HepG2 (cell line): ENCODE data around the gene PRMT7. TPM values are rescaled to one million over a fixed set of nuclear protein-coding genes. Genes with fewer than 3 reads are reported as not detected.

Source experiments
- FIP1L1 ChIP-seq: fragments of 200-400 bp; formaldehyde crosslinking; IDR thresholded peaks from 2 replicates; pipeline ENCODE4 v1.6.1; 2018; ENCODE audit warnings: low read depth, mild to moderate bottlenecking, low read length, moderate library complexity, borderline replicate concordance; ENCODE audit not compliant: insufficient read depth
- GABPA ChIP-seq, 2 experiments: IDR thresholded peaks; 2 replicates each; pipeline ENCODE4 v1.6.1; 2011 to 2016; ENCODE audit warnings: low read depth in 2 of 2, low read length in 1 of 2, missing biosample characterization in 1 of 2, missing genetic modification characterization in 1 of 2
- GMEB2 ChIP-seq: IDR thresholded peaks from 2 replicates; pipeline ENCODE4 v1.6.1; 2016; ENCODE audit warnings: missing biosample characterization, missing genetic modification reagents, low read depth
- HNF4G ChIP-seq, 2 experiments: sonication (generic) in 1 of 2; formaldehyde crosslinking in 1 of 2; IDR thresholded peaks; 2 replicates each; pipeline versions ENCODE4 v1.4.0 to v1.6.1; 2011 to 2020; ENCODE audit warnings: borderline replicate concordance in 2 of 2, low read depth in 2 of 2, mild to moderate bottlenecking in 2 of 2, low read length in 1 of 2, missing genetic modification reagents in 1 of 2, moderate library complexity in 1 of 2
- HOXA9 ChIP-seq: sonication (generic); formaldehyde crosslinking; IDR thresholded peaks from 2 replicates; pipeline ENCODE4 v1.8.1; 2022; ENCODE audit warnings: missing genetic modification reagents, mild to moderate bottlenecking, moderate library complexity, borderline replicate concordance
- IKZF4 ChIP-seq: sonication (generic); formaldehyde crosslinking; IDR thresholded peaks from 2 replicates; pipeline ENCODE4 v1.5.1; 2020; ENCODE audit warnings: borderline replicate concordance, mild to moderate bottlenecking, low read depth, missing genetic modification reagents; ENCODE audit errors: not compliant biosample characterization
- KAT7 ChIP-seq: IDR thresholded peaks from 2 replicates; pipeline ENCODE4 v1.6.1; 2018; ENCODE audit warnings: borderline replicate concordance, missing compliant biosample characterization
- KLF16 ChIP-seq, 2 experiments: sonication (generic) in 1 of 2; formaldehyde crosslinking in 1 of 2; IDR thresholded peaks; 2 replicates each; pipeline versions ENCODE4 v1.6.1 to v1.8.0; 2016 to 2023; ENCODE audit warnings: missing genetic modification reagents in 2 of 2, missing compliant biosample characterization in 1 of 2
- MAFK ChIP-seq, 2 experiments: IDR thresholded peaks in 1 of 2; conservative IDR thresholded peaks in 1 of 2; 2 replicates each; pipeline ENCODE4 v1.6.1; 2011; ENCODE audit warnings: improper control_type of control experiment in 2 of 2, low read length in 2 of 2
- PAWR ChIP-seq: sonication (generic); formaldehyde crosslinking; IDR thresholded peaks from 2 replicates; pipeline ENCODE4 v1.4.0; 2020; ENCODE audit warnings: missing genetic modification reagents, mild to moderate bottlenecking, borderline replicate concordance
- PAX8 ChIP-seq: sonication (generic); formaldehyde crosslinking; IDR thresholded peaks from 2 replicates; pipeline ENCODE4 v1.8.0; 2022; ENCODE audit warnings: mild to moderate bottlenecking, missing genetic modification reagents, borderline replicate concordance
- POLR2AphosphoS5 ChIP-seq: IDR thresholded peaks from 2 replicates; pipeline ENCODE4 v1.6.1; 2012; ENCODE audit warnings: low read depth, low read length
- PREB ChIP-seq: sonication (generic); formaldehyde crosslinking; IDR thresholded peaks from 2 replicates; pipeline ENCODE4 v1.4.0; 2020; ENCODE audit warnings: missing genetic modification reagents
- TIGD3 ChIP-seq: sonication (generic); formaldehyde crosslinking; IDR thresholded peaks from 2 replicates; pipeline ENCODE4 v1.5.1; 2020; ENCODE audit warnings: mild to moderate bottlenecking, missing genetic modification reagents, borderline replicate concordance
- TSC22D2 ChIP-seq: sonication (generic); formaldehyde crosslinking; IDR thresholded peaks from 2 replicates; pipeline ENCODE4 v1.5.1; 2020; ENCODE audit warnings: missing genetic modification reagents, mild to moderate bottlenecking, borderline replicate concordance
- YEATS2 ChIP-seq: sonication (generic); formaldehyde crosslinking; IDR thresholded peaks from 2 replicates; pipeline ENCODE4 v1.4.0; 2020; ENCODE audit warnings: missing genetic modification reagents, borderline replicate concordance
- ZFP41 ChIP-seq: sonication (generic); formaldehyde crosslinking; IDR thresholded peaks from 2 replicates; pipeline ENCODE4 v1.4.0; 2020; ENCODE audit warnings: mild to moderate bottlenecking, missing genetic modification reagents, borderline replicate concordance
- ZNF720 ChIP-seq: sonication (generic); formaldehyde crosslinking; IDR thresholded peaks from 2 replicates; pipeline ENCODE4 v1.4.0; 2020; ENCODE audit warnings: missing genetic modification reagents
- ZNF724P ChIP-seq: sonication (generic); formaldehyde crosslinking; IDR thresholded peaks from 2 replicates; pipeline ENCODE4 v1.8.0; 2022; ENCODE audit warnings: missing genetic modification reagents, borderline replicate concordance
- ZNF775 ChIP-seq: sonication (generic); formaldehyde crosslinking; IDR thresholded peaks from 2 replicates; pipeline ENCODE4 v1.4.0; 2020; ENCODE audit warnings: missing genetic modification reagents, mild to moderate bottlenecking, moderate library complexity, borderline replicate concordance
- ZNF776 ChIP-seq: sonication (generic); formaldehyde crosslinking; IDR thresholded peaks from 2 replicates; pipeline ENCODE4 v1.4.0; 2020; ENCODE audit warnings: mild to moderate bottlenecking, missing genetic modification reagents
- ZNF891 ChIP-seq: sonication (generic); formaldehyde crosslinking; IDR thresholded peaks from 2 replicates; pipeline ENCODE4 v1.5.0; 2020; ENCODE audit warnings: mild to moderate bottlenecking, missing genetic modification reagents
- ZSCAN29 ChIP-seq: sonication (generic); formaldehyde crosslinking; conservative IDR thresholded peaks from 2 replicates; pipeline ENCODE4 v1.4.0; 2020; ENCODE audit warnings: mild to moderate bottlenecking, missing genetic modification reagents
- ZSCAN31 ChIP-seq: sonication (generic); formaldehyde crosslinking; IDR thresholded peaks from 2 replicates; pipeline ENCODE4 v1.5.0; 2020; ENCODE audit warnings: low read depth, mild to moderate bottlenecking, missing genetic modification reagents
- polyA plus RNA-seq, 8 experiments: library from polyadenylated mRNA; depleted of rRNA in 3 of 8; stranded (reverse) in 7 of 8; unstranded in 1 of 8; fragments of >200 nt; fragmentation: Illumina TruSeq in 4 of 8; extraction: Trizol in 4 of 8; gene quantifications; 2 replicates each; pipeline versions ENCODE4 v1.2.1 to v1.2.3, GENCODE V29; 2011 to 2016; ENCODE audit warnings: low read depth in 4 of 8, missing spikeins in 1 of 8, mixed read lengths in 1 of 8; ENCODE audit not compliant: insufficient read depth in 1 of 8
- total RNA-seq, 5 experiments: library from RNA; depleted of rRNA; stranded (reverse); fragments of >200 nt; fragmentation: Illumina TruSeq; extraction: Trizol; gene quantifications; 2 replicates each; pipeline ENCODE4 v1.2.3, GENCODE V29; 2016; ENCODE audit warnings: low read depth in 1 of 5

PRMT7 gene
- total and polyA plus RNA-seq, 2 of the 13 experiments (the other 11 are each of a cell fraction or from before 2014, with no cell fraction given) = 47.5 to 55.0 TPM

GRCh38 chr16:68265078-68265920 is 45.5 kb upstream of the PRMT7 start (continued):
- TF ChIP-seq TIGD3 (CRISPR knock-in tag) = no peak
- TF ChIP-seq PAWR (CRISPR knock-in tag) = 0 out of 2 replicates have a peak, but pooled peaks have one; percentile 64
- TF ChIP-seq POLR2AphosphoS5 = peak; percentile 82
- peak in 1 of 2 experiments; percentile 92; a peak in 2 of 4 replicates for TF ChIP-seq KLF16 (CRISPR knock-in tag; IDR thresholded peaks at IDR 0.05)
- no peak; the same call in 1 of the 2 replicates for TF ChIP-seq ZSCAN29
- no peak for TF ChIP-seq HOXA9
- TF ChIP-seq HNF4G (IDR thresholded peaks at IDR 0.05; ENCODE audit: borderline replicate concordance, low read depth, low read length) = peak; percentile 70; the same call in 1 of the 2 replicates
- no peak for TF ChIP-seq HNF4G (CRISPR knock-in tag; IDR thresholded peaks at IDR 0.05; ENCODE audit: borderline replicate concordance, low read depth)
- TF ChIP-seq YEATS2 (CRISPR knock-in tag) = peak; percentile 66; the same call in 1 of the 2 replicates
- peak; percentile 56; the same call in 1 of the 2 replicates for TF ChIP-seq KAT7 (CRISPR knock-in tag)
- TF ChIP-seq ZNF724P (CRISPR knock-in tag) = 0 out of 2 replicates have a peak, but pooled peaks have one; percentile 48
- no peak for TF ChIP-seq MAFK (conservative IDR thresholded peaks at IDR 0.05 in 1 of 2, IDR thresholded peaks at IDR 0.05 in 1 of 2; ENCODE audit: low read length in 2 of 2)
- no peak for TF ChIP-seq FIP1L1
- TF ChIP-seq GABPA (IDR thresholded peaks at IDR 0.05; ENCODE audit: low read depth, low read length) = no peak
- no peak; the same call in 1 of the 2 replicates for TF ChIP-seq GABPA (CRISPR knock-in tag; IDR thresholded peaks at IDR 0.05; ENCODE audit: low read depth)
- peak; percentile 44; the same call in 1 of the 2 replicates for TF ChIP-seq ZSCAN31 (CRISPR knock-in tag)
- TF ChIP-seq ZFP41 (CRISPR knock-in tag) = no peak
- no peak for TF ChIP-seq PAX8 (CRISPR knock-in tag)
- no peak for TF ChIP-seq TSC22D2 (CRISPR knock-in tag)
- TF ChIP-seq GMEB2 (CRISPR knock-in tag) = no peak
- peak; percentile 16; the same call in 1 of the 2 replicates for TF ChIP-seq ZNF891 (CRISPR knock-in tag)
- TF ChIP-seq ZNF720 (CRISPR knock-in tag) = no peak
- no peak for TF ChIP-seq IKZF4 (CRISPR knock-in tag)
- no peak for TF ChIP-seq PREB
- TF ChIP-seq ZNF776 (CRISPR knock-in tag) = no peak; the same call in 1 of the 2 replicates
- TF ChIP-seq ZNF775 (CRISPR knock-in tag) = no peak
